Right ventricle myocardium superior (tissue), 1 donor: ENCODE results near the gene DHRS2. TPM values are rescaled to one million over a fixed set of nuclear protein-coding genes. Genes with fewer than 3 reads are reported as not detected.
"Not testable (repeated sequence)": the region's sequence is repeated elsewhere in the genome, so short reads cannot be mapped to it uniquely, and the experiment has no call there.

ENCODE experiments used
- ATAC-seq: fragments of 200-7000 bp; cut with Tn5 transposase; one replicate; pipeline ENCODE4 v1.9.1; 2020; ENCODE audit warnings: mild to moderate bottlenecking; ENCODE audit not compliant: poor library complexity
- DNase-seq: peaks from one replicate; pipeline ENCODE4 v3.0.0-alpha.2; 2020
- intact Hi-C: fragments of 100-400 bp; cut with DNase I; formaldehyde crosslinking; loops from one replicate; pipeline ENCODE4 v1.11.2; 2022
- long read RNA-seq: library from polyadenylated mRNA; unstranded; transcript quantifications from one replicate; pipeline ENCODE4 v2.0.0, GENCODE V29; 2021
- total RNA-seq: library from RNA; stranded (reverse); fragmentation: NEBNext Ultra II Directional; extraction: Animal tissue kit (Norgen Biotek cat#: 25700); gene quantifications from one replicate; pipeline ENCODE4 v1.2.1, GENCODE V29; 2021
- donor health status: DM: no; HTN: yes; CAD: no; lungs with severe emphysema.

The DHRS2 gene, protein sequence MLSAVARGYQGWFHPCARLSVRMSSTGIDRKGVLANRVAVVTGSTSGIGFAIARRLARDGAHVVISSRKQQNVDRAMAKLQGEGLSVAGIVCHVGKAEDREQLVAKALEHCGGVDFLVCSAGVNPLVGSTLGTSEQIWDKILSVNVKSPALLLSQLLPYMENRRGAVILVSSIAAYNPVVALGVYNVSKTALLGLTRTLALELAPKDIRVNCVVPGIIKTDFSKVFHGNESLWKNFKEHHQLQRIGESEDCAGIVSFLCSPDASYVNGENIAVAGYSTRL
- not detected for total RNA-seq
- long read RNA-seq: 0 reads

DNA sequence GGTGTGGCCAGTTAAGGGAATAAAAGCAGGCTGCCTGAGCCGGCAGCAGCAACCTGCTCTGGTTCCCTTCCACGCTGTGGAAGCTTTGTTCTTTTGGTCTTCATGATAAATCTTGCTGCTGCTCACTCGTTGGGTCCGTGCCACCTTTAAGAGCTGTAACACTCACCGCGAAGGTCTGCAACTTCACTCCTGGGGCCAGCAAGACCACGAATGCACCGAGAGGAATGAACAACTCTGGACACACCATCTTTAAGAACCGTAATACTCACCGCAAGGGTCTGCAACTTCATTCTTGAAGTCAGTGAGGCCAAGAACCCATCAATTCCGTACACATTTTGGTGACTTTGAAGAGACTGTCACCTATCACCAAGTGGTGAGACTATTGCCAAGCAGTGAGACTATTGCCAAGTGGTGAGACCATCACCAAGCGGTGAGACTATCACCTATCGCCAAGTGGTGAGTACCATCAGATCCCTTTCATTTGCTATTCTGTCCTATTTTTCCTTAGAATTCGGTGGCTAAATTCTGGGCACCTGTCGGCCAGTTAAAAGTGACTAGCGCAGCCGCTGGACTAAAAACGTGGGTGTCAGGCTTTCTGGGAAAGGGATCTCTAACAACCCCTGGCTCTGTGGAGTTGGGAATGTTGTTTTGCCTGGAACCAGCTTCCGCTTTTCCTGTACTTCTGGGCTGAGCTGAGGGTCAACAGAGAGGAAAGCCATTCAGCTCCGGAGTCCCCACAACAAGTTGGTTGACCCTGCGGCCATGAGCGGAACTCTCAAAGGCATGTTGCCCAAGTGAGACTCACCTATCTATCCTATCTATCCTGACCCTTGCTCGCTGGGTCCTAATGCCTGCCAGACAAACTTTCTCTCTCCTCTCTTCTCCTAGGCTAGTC lies at the start of gene DHRS2:
DHRS2 (plus strand) TSS at position 48 of the 895 bp plus-strand sequence. CDS start 2,501 bp downstream, outside the sequence.
- intact Hi-C loops: loop anchor here (10.0 kb wide), 1 partner anchor 298 kb away; no protein-coding TSS in a partner anchor
- ATAC-seq (no peak), DNase-seq (no peak)

DNA sequence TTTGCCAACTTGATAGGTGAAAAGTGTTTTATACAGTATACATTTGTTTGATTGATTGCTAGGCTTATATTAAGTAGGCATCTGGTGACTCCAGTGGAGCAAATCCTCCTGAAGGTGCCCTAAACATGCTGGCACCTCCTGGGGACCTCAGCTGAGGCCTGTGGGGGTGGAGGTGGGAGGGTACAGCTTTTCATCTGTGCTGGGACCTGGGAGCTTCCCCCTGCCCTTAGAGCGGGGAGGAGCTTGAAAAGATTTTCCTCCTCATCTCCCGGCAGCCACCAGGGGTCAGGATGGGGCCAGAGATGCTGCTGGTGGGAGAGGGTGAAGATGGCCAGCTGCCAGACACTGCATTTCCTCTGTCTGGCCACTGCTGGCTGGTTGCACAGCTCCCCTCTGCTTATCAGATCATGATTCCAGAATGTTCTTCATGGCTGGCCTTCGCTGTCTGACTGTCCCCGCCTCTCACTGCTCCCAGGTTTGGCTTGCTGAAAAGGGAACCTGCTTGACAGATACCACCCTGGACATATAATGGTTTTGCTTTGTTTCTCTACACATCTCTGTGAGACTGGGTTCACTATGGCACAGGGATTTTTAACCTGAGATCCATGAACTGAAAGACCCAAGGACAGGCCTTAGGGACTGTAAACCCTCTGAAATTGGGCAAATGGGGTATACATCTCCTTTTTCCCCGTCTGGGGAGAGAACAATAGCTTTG lies 47.1 kb upstream of the DHRS2 start:
- intact Hi-C loops: loop anchor here (5.0 kb wide), 1 partner anchor 338 kb away; no protein-coding TSS in a partner anchor
- ATAC-seq: peak; percentile 96
- DNase-seq: peak; percentile 91

DNA sequence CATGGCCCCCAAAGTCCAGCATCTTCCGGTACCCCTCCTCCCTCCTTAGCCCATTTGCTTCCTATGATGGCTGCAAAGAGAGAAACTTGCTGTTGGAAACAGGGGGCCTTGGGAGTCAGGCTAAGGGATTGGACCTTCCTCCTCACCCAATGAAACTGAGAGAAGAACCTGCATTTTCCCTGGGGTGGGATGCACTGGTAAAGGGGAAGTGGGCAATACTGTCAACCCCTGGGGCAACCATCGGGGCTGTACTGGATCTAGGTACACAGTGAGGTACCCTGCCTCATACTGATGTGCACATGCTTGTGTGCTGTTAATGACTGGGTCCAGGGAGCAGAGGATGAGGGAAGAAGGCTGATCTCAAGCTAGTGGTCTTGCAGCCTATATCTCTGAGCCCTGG lies 46.6 kb upstream of the DHRS2 start:
- ATAC-seq: no peak
- DNase-seq: no peak
- intact Hi-C loops: loop anchor here (5.0 kb wide), 1 partner anchor 338 kb away; no protein-coding TSS in a partner anchor

DNA sequence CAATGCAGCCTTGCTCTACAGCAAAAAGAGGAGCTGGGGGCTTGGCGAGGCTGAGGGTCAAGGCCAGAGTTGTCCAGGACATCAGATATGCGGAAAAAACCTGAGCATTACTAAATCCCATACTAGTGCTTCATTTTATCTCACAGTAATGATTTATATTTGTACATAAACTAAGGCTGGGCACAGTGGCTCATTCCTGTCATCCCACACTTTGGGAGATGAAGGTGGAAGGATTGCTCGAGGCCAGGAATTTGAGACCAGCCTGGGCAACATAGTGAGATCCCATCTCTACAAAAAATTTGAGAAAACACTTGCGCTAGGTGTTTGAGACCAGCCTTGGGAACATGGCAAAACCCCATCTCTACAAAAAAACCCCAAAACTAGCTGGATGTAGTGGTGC lies 46.0 kb upstream of the DHRS2 start:
- no peak for DNase-seq
- intact Hi-C loops: no loop called here
- no peak for ATAC-seq

DNA sequence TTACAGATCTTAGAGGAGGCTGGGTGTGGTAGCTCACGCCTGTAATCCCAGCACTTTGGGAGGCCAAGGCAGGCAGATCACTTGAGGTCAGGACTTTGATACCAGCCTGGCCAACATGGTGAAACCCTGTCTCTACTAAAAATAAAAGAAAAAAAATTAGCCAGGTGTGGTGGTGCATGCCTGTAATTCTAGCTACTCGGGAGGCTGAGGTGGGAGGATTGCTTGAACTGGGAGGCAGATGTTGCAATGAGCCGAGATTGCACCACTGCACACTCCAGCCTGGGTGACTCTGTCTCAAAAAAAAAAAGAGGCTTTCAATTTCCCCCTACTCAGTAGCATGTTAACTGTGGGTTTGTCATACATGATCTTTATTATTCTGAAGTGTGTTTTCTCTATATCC lies 42.0 kb upstream of the DHRS2 start:
- intact Hi-C loops, ATAC-seq, DNase-seq: not testable (repeated sequence)

DNA sequence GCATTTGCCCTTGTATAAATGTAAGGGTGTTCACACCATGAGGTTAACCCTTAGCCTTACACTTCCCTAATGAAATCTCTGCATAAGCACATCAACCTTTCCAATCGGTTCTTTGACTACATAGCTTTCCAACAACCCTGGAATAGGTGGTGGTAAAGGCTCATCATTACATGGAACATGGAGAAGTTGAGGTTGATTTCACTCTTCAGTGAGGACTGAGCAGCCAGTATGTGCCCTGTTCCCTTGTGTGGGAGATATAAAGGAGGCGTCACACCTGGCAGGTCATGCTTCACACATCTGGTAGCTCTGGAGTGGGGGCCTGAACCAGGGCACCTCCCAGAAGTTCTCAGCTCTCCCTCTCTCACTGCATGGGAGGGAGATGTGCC lies 35.8 kb upstream of the DHRS2 start:
- DNase-seq (no peak), ATAC-seq (no peak)
- intact Hi-C loops: no loop called here

DNA sequence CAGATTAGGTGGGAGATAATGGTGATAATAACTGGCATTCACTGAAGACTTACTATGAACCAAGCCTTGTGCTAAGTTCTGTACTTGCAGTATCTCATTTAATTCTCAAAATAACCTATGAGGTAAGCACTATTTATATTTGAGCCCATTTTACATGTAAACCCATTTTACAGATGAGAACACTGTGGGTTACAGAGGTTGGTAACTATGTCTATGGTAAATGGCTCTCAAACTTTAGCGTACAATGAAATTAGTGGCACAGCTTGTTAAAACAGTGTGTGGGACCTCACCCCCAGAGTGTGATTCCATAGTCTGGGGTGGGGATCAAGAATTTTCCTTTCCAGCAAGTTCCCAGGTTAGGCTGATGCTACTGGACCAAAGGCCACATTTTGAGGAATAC lies 35.4 kb upstream of the DHRS2 start:
- DNase-seq (no peak), ATAC-seq (no peak)
- intact Hi-C loops: no loop called here

DNA sequence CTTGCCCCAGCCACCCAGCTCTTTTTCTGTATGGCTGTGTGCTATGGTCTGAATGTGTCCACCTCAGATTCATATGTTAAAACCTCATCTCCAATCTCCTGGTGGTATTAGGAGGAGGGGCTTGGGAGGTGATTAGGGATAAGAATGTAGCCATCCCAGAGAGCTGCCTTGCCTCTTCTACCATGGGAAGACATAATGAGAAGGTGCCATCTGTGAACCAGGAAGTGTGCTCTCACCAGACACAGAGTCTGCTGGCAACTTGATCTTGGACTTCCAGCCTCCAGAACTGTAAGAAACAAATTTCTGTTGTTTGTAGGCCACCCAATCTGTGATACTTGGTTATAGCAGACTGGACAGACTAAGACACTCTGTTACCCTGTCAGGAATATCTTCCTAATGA lies 34.7 kb upstream of the DHRS2 start:
- DNase-seq (no peak), ATAC-seq (no peak)
- intact Hi-C loops: no loop called here

DNA sequence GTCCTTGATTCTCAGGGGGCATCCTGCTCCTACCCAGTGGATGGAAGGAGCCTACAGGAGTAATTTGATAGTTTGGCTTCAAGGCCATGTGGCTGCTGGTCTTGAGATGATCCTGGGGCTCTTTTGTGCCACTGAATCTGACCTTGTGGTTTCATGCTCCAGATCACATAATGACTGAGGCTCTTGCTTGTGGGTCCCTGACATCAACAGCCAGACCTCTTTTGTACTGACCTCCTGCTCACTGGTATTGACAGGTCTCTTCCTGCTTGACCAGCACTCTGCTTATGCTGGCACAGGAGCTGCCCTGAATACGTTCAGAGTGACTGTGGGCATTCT lies 34.4 kb upstream of the DHRS2 start:
- intact Hi-C loops: no loop called here
- no peak for ATAC-seq

DNA sequence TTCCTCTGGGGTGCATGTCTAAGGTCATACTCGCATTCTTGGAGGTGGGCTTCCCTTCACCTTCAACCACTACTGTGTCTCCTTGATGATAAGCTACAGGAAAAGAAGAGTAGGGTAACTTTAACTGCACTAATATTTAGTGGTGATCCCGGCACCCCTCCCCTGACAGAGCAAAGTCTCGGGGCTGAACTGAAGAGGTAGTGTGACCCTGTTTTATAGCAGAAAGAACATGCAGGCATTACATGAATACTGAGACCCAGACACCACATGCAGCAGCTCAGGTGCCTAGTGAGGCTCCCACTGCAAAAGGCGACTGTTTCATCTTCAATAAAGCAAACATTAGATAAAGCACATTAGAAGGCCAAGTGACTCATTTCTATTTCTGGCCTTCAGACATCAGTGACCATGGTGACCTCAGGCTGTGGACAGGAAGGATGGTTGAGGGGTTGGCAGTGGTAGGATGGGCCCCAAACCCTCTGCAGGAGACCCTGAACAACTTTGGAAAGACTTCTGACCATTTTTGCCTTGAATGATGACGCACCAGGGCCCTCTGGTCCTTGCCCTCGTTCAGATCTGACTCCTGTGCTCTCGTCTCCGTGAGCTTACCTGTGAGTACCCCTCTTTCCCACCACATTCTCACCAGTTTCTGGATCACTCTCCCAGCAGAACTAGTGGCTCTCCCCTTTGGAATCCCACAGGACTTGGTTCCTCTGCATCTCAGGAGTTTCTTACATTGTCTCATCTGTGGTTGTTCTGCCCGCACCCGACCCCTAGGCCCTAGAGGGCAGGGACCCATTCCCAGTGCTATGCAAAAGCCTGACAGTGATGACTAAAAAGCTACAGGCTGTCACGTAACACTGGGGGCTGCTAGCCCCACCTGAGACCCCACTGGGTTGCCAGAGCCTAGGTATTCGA lies 33.7 kb upstream of the DHRS2 start:
- intact Hi-C loops: no loop called here
- ATAC-seq: peak; percentile 54
- DNase-seq: no peak

More for the DNA sequence above, 34.4 kb upstream of the DHRS2 start:
- DNase-seq: no peak

DNA sequence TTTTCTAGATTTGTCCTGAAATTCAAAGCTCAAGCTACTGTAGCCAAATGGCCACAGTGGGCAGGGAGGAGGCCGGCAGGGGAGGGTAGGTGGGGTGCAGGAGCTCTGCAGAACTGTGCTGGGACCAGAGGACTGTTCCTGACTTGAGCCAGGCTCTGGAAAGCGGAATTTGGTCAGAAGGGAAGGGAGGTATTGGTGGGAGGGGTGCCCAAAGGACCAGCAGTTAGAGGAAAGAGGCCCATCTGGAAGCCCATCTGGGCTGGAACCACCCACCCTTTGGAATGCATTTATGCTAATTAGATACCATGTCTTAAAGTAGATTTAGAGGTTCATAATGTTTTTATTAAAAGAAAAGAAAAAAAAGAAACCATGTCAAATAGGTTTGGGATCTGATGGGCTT lies 33.1 kb upstream of the DHRS2 start:
- ATAC-seq: no peak
- intact Hi-C loops: no loop called here
- DNase-seq: no peak

DNA sequence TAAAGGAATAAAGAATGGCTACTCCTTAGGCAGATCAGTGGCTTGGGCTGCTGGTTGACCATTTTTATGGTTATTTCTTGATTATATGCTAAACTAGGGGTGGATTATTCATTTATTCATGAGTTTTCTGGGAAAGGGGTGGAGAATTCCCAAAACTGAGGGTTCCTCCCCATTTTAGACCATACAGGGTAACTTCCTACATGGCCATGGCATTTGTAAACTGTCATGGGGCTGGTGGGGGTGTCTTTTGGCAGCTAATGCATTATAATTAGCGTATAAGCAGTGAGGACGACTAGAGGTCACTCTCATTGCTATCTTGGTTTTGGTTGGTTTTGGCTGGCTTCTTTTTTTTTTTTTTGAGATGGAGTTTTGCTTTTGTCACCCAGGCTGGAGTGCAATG lies 32.0 kb upstream of the DHRS2 start:
- ATAC-seq (no peak), DNase-seq (no peak)
- intact Hi-C loops: no loop called here

DNA sequence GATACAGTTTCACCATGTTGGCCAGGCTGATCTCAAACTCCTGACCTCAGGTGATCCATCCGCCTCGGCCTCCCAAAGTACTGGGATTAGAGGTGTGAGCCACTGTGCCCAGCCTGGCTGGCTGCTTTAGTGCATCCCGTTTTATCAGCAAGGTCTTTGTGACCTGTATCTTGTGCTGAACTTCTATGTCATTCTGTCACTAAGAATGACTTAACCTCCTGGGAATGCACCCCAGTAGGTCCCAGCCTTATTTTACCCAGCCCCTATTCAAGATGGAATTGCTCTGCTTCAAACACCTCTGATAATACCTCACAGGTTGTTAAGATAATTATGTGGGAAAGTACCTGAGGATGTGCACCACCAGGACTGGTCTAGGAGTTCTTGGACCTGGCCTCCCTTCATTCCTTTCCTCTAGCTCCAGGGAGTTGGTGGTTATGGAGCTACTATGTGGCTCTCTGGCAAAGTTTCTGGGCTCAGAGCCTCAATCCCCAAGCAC lies 31.4 kb upstream of the DHRS2 start:
- ATAC-seq: no peak
- intact Hi-C loops: no loop called here
- DNase-seq: no peak

DNA sequence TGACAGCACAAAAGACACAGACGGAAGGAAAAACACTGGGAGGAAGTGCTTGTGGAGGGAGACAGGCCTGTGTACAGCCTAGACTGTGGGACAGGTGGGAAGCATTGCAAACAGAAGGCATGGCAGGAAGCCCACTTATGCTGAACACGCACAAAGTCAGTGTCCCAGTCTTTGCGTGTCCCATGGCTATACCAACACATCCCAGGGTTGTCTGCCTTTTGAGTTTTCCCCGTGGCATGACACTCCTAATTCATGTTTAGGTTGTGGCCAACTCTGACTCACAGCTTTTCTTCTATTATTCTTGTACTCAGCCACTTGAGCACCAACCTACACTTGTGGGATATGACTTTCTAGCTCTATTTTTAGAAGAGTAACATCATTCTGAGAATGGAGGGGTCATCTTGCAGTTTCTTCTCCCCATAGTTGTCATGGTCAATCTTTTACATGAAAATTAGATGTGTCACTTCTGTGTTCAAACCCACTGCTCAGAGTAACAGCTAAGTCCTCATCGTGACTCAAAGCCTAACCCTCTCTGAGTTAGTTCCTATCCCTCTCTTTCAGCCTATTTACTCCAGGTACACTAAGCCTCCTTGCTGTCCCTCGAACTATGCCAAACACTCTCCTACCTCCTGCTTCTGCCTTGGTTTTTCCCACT lies 30.1 kb upstream of the DHRS2 start:
- intact Hi-C loops: no loop called here
- ATAC-seq (no peak), DNase-seq (no peak)

DNA sequence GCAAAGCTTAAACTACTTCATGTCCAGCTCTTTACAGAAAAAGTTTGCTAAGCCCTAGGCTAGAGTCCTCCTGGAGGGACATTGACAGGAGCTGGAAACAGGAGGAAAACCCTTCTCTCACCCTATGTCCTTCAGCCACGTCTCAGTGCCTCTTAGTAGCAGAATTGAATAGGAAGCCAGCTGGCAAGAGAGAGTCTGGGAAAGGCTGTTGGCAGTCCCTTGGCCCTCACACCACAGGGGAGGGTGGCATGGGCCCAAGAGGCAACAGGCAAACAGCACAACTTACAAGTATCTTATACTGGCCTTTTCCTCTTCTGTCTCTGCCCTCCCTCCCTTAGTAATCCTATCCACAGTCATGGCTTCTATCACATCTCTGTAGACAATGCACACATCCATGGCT lies 27.7 kb upstream of the DHRS2 start:
- peak; percentile 85 for ATAC-seq
- DNase-seq: peak; percentile 64
- intact Hi-C loops: no loop called here

DNA sequence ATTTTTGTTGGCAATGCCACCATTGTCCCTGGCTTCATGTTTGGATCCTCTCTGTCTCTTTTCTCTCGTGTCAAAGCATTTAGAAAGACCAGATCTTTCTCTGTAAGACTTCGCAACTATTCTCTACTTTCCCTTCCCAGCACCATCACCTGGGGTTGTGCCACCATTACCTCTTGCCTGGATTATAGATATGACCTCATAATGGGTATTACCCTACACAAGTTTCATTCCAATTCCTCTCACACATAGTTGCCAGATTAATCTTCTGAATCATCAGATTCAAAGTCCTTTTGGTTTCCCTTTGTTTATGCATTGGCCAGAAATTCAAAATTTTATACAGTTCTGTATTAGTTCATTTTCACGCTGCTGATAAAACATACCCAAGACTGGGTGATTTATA lies 27.2 kb upstream of the DHRS2 start:
- DNase-seq: no peak
- no peak for ATAC-seq
- intact Hi-C loops: no loop called here

DNA sequence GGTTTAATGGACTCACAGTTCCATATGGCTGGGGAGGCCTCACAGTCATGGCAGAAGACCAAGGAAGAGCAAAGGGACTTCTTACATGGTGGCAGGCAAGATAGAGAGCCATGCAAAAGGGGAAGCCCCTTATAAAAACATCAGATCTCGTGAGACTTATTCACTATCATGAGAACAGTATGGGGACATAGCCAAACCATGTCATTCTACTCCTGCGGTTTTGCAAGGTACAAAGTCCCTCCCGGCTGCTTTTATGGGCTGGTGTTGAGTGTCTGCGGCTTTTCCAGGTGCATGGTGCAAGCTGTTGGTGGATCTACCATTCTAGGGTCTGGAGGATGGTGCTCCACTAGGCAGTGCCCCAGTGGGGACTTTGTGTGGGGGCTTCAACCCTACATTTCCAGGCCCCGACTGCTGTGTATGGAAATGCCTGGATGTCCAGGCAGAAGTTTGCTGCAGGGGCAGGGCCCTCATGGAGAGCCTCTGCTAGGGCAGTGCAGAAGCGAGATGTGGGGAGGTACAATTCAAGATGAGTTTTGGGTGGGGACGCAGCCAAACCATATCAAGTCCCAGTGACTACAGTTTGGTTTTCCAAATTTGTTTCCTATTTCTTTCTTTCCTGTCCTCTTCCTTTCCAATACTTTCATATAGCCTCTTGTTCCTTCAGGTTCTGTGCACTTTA lies 26.6 kb upstream of the DHRS2 start:
- intact Hi-C loops, DNase-seq, ATAC-seq: not testable (repeated sequence)
